Fibroblast of lung (primary cell): Measurements from ENCODE around the gene BCKDHB. TPM values are rescaled to one million over a fixed set of nuclear protein-coding genes. Genes with fewer than 3 reads are reported as not detected.
"Not testable (repeated sequence)": the region's sequence is repeated elsewhere in the genome, so short reads cannot be mapped to it uniquely, and the experiment has no call there.

Experiments
- DNase-seq, 2 donors: peaks; one replicate each; pipeline versions ENCODE4 v3.0.0 to v3.0.0-alpha.2; 2010; ENCODE audit warnings: low read depth in 2 of 2
- H2AFZ ChIP-seq: 2 replicates; pipeline ENCODE4 v1.5.1; 2012; ENCODE audit warnings: low read length, control low read depth, inconsistent platforms
- H3K27ac ChIP-seq: 2 replicates; pipeline ENCODE4 v1.5.1; 2011; ENCODE audit warnings: low read length, control low read depth; ENCODE audit not compliant: insufficient read depth
- H3K27me3 ChIP-seq: 2 replicates; pipeline ENCODE4 v1.5.1; 2011; ENCODE audit warnings: mild to moderate bottlenecking, low read length; ENCODE audit not compliant: control insufficient read depth, insufficient read depth
- H3K36me3 ChIP-seq: 2 replicates; pipeline ENCODE4 v1.5.1; 2011; ENCODE audit warnings: low read length; ENCODE audit not compliant: control insufficient read depth, insufficient read depth
- H3K4me1 ChIP-seq: 2 replicates; pipeline ENCODE4 v1.5.1; 2011; ENCODE audit warnings: low read length; ENCODE audit not compliant: control insufficient read depth, insufficient read depth; ENCODE audit errors: extremely low read depth
- H3K4me2 ChIP-seq: 2 replicates; pipeline ENCODE4 v1.5.1; 2011; ENCODE audit warnings: low read length, control low read depth; ENCODE audit not compliant: insufficient read depth; ENCODE audit errors: extremely low read depth
- H3K4me3 ChIP-seq, 4 experiments: fragments of 200-600 bp in 1 of 4; sonication (generic) in 1 of 4; replicated peaks in 1 of 4; 2 replicates each; pipeline ENCODE4 v1.5.1; 2011 to 2016; ENCODE audit warnings: low read length in 4 of 4, low read depth in 3 of 4, mild to moderate bottlenecking in 3 of 4, control low read depth in 2 of 4, inconsistent platforms in 1 of 4, mixed read lengths in 1 of 4; ENCODE audit not compliant: insufficient read depth in 1 of 4; ENCODE audit errors: control extremely low read depth in 1 of 4
- H3K79me2 ChIP-seq: 2 replicates; pipeline ENCODE4 v1.5.1; 2012; ENCODE audit warnings: mild to moderate bottlenecking, low read length, inconsistent platforms; ENCODE audit not compliant: control insufficient read depth, insufficient read depth
- H3K9ac ChIP-seq: 2 replicates; pipeline ENCODE4 v1.5.1; 2011; ENCODE audit warnings: mild to moderate bottlenecking, low read length, control low read depth; ENCODE audit not compliant: insufficient read depth
- H3K9me3 ChIP-seq: 2 replicates; pipeline ENCODE4 v1.5.1; 2012; ENCODE audit warnings: low read depth, low read length; ENCODE audit not compliant: control insufficient read depth, insufficient read depth
- H4K20me1 ChIP-seq: 2 replicates; pipeline ENCODE4 v1.5.1; 2011; ENCODE audit warnings: low read length; ENCODE audit not compliant: control insufficient read depth, insufficient read depth; ENCODE audit errors: extremely low read depth
- CTCF ChIP-seq, 2 donors: IDR thresholded peaks in 1 of 2; conservative IDR thresholded peaks in 1 of 2; 1 replicate in 1 of 2; 2 replicates in 1 of 2; pipeline ENCODE4 v1.5.1; 2011 to 2012; ENCODE audit warnings: low read length in 2 of 2, control low read depth in 1 of 2, inconsistent platforms in 1 of 2, low read depth in 1 of 2, mild to moderate bottlenecking in 1 of 2
- EZH2 ChIP-seq: IDR thresholded peaks from 2 replicates; pipeline ENCODE4 v1.5.1; 2012; ENCODE audit warnings: low read length, control low read depth, mild to moderate bottlenecking; ENCODE audit errors: missing control alignments
- polyA plus RNA-seq, 2 donors: library from polyadenylated mRNA; depleted of rRNA in 1 of 2; stranded (reverse) in 1 of 2; unstranded in 1 of 2; fragments of >200 nt; gene quantifications; 2 replicates each; pipeline ENCODE4 v1.2.1, GENCODE V29; 2011 to 2012; ENCODE audit warnings: missing spikeins in 1 of 2
- total RNA-seq: library from RNA; depleted of rRNA; stranded (reverse); fragments of >200 nt; gene quantifications from 2 replicates; pipeline ENCODE4 v1.2.1, GENCODE V29; 2014

The BCKDHB gene
- total and polyA plus RNA-seq, 2 donors (not counting 1 experiment from before 2014, with no cell fraction given), result 8.3 to 16.2 TPM

- no peak for DNase-seq
- no peak overlapping the region for H3K9ac ChIP-seq
- H3K9me3 ChIP-seq, result no peaks in the 10 kb centered on the region
- no peak for TF ChIP-seq EZH2
- no peak for TF ChIP-seq CTCF (conservative IDR thresholded peaks at IDR 0.05 in 1 of 2, IDR thresholded peaks at IDR 0.05 in 1 of 2; ENCODE audit: low read depth in 1 of 2, low read length in 2 of 2)
- H3K4me2 ChIP-seq, result no peak overlapping the region
- no peaks in the 10 kb centered on the region for H3K79me2 ChIP-seq
- no peak overlapping the region for H3K4me3 ChIP-seq
- H3K4me1 ChIP-seq, result no peaks in the 10 kb centered on the region
- H3K27ac ChIP-seq, result no peak overlapping the region
- H4K20me1 ChIP-seq, result no peaks in the 10 kb centered on the region
- H2AFZ ChIP-seq, result no peak overlapping the region
- H3K27me3 ChIP-seq, result no peaks in the 10 kb centered on the region
- no peaks in the 10 kb centered on the region for H3K36me3 ChIP-seq
Measured at GRCh38 chr6:80287112-80287511, 180.6 kb downstream of the BCKDHB start.

- H3K4me3 ChIP-seq, result no peak overlapping the region
- TF ChIP-seq EZH2 (no peak), CTCF (conservative IDR thresholded peaks at IDR 0.05 in 1 of 2, IDR thresholded peaks at IDR 0.05 in 1 of 2; ENCODE audit: low read depth in 1 of 2, low read length in 2 of 2) (no peak)
- H3K36me3 ChIP-seq, result no peaks in the 10 kb centered on the region
- no peak overlapping the region for H3K9ac ChIP-seq
- H3K27me3 ChIP-seq, result no peaks in the 10 kb centered on the region
- no peak for DNase-seq
- H3K27ac ChIP-seq, result no peak overlapping the region
- H2AFZ ChIP-seq, result no peak overlapping the region
- H3K9me3 ChIP-seq, result no peaks in the 10 kb centered on the region
- H3K79me2 ChIP-seq, result no peaks in the 10 kb centered on the region
- H3K4me1 ChIP-seq, result no peaks in the 10 kb centered on the region
- H3K4me2 ChIP-seq, result no peak overlapping the region
- H4K20me1 ChIP-seq, result no peaks in the 10 kb centered on the region
Measured at GRCh38 chr6:80287607-80288006, 181.1 kb downstream of the BCKDHB start.

GRCh38 chr6:80289727-80290126 is 183.3 kb downstream of the BCKDHB start:
- H3K9ac ChIP-seq, result no peak overlapping the region
- no peak for DNase-seq
- no peak overlapping the region for H2AFZ ChIP-seq

GRCh38 chr6:80294531-80294930 is 188.1 kb downstream of the BCKDHB start:
- not testable (repeated sequence) for DNase-seq, H3K9me3 ChIP-seq, H3K27ac ChIP-seq, H3K4me1 ChIP-seq, H3K27me3 ChIP-seq, H3K4me3 ChIP-seq, H3K79me2 ChIP-seq, H2AFZ ChIP-seq, H3K36me3 ChIP-seq, H4K20me1 ChIP-seq, H3K9ac ChIP-seq, H3K4me2 ChIP-seq

More at GRCh38 chr6:80289727-80290126, 183.3 kb downstream of the BCKDHB start:
- H3K27me3 ChIP-seq, result no peaks in the 10 kb centered on the region
- no peak for TF ChIP-seq CTCF (conservative IDR thresholded peaks at IDR 0.05 in 1 of 2, IDR thresholded peaks at IDR 0.05 in 1 of 2; ENCODE audit: low read depth in 1 of 2, low read length in 2 of 2)
- TF ChIP-seq EZH2, result no peak
- no peak overlapping the region for H3K4me2 ChIP-seq
- H3K4me1 ChIP-seq, result no peaks in the 10 kb centered on the region
- no peaks in the 10 kb centered on the region for H3K9me3 ChIP-seq
- no peak overlapping the region for H3K27ac ChIP-seq
- no peaks in the 10 kb centered on the region for H3K36me3 ChIP-seq
- no peaks in the 10 kb centered on the region for H4K20me1 ChIP-seq
- no peaks in the 10 kb centered on the region for H3K79me2 ChIP-seq
- H3K4me3 ChIP-seq, result no peak overlapping the region
